Activated naive CD8-positive, alpha-beta T cell treated with anti-CD3 and anti-CD28 coated beads, Interleukin-2, amount 10 ng/mL, durations not matched to agents 7 days and 5 days (primary cell): Measurements from ENCODE around the gene FXYD3. TPM values are rescaled to one million over a fixed set of nuclear protein-coding genes. Genes with fewer than 3 reads are reported as not detected.
A peak's percentile ranks its signal among the peaks of the same experiment; 100 is the strongest.
"Not testable (repeated sequence)": the region's sequence is repeated elsewhere in the genome, so short reads cannot be mapped to it uniquely, and the experiment has no call there.

Source experiments
- ATAC-seq: fragments of 150-1000 bp; cut with Tn5 transposase; one replicate; pipeline ENCODE4 v1.10.0; 2021; ENCODE audit warnings: low read depth, moderate library complexity
- POLR2A ChIA-PET: fragments of 350-600 bp; sonication (Branson Sonifier 250); formaldehyde crosslinking; loops from one replicate; lab custom pipeline; 2021; ENCODE audit warnings: antibody characterized with exemption; lab: Charles Lee
- DNase-seq: peaks from one replicate; pipeline ENCODE4 v3.0.0; 2021
- H3K27ac Mint-ChIP-seq: one replicate; pipeline ENCODE4 v1.8.0; 2022; ENCODE audit warnings: mild to moderate bottlenecking, mixed read lengths
- H3K27me3 Mint-ChIP-seq: one replicate; pipeline ENCODE4 v1.8.0; 2022; ENCODE audit warnings: mild to moderate bottlenecking, moderate library complexity, mixed read lengths
- H3K36me3 Mint-ChIP-seq: one replicate; pipeline ENCODE4 v1.8.0; 2021; ENCODE audit warnings: mild to moderate bottlenecking, mixed read lengths
- H3K4me1 Mint-ChIP-seq: one replicate; pipeline ENCODE4 v1.8.0; 2021; ENCODE audit warnings: mixed read lengths
- H3K4me3 Mint-ChIP-seq: one replicate; pipeline ENCODE4 v1.8.0; 2022; ENCODE audit warnings: mild to moderate bottlenecking, moderate library complexity, mixed read lengths
- H3K9me3 Mint-ChIP-seq: one replicate; pipeline ENCODE4 v1.8.0; 2021; ENCODE audit warnings: mixed read lengths
- total RNA-seq, 2 experiments: library from RNA; stranded (reverse); gene quantifications; one replicate each; pipeline ENCODE4 v1.2.3, GENCODE V29; 2021

FXYD3 gene
- total RNA-seq, 2 experiments from 2014 or later: not detected

GRCh38 chr19:35128398-35129057 lies 12.9 kb downstream of the FXYD3 start:
- ATAC-seq (no peak), DNase-seq (no peak)
- H3K27me3 Mint-ChIP-seq: no peaks in the 10 kb centered on the region
- POLR2A ChIA-PET: no interaction called here
- H3K4me1 Mint-ChIP-seq: peaks cover 12% of the 10 kb centered on the region
- no peaks in the 10 kb centered on the region for H3K36me3 Mint-ChIP-seq
- no peaks in the 10 kb centered on the region for H3K9me3 Mint-ChIP-seq
- no peak overlapping the region for H3K4me3 Mint-ChIP-seq
- H3K27ac Mint-ChIP-seq: no peak overlapping the region

GRCh38 chr19:35129724-35130274 lies 14.2 kb downstream of the FXYD3 start:
- POLR2A ChIA-PET, ATAC-seq, H3K4me3 Mint-ChIP-seq, DNase-seq, H3K4me1 Mint-ChIP-seq, H3K36me3 Mint-ChIP-seq, H3K9me3 Mint-ChIP-seq, H3K27ac Mint-ChIP-seq, H3K27me3 Mint-ChIP-seq: not testable (repeated sequence)

- Mint-ChIP-seq H3K27me3 (no peaks in the 10 kb centered on the region), H3K27ac (no peak overlapping the region), H3K4me1 (peaks cover 4% of the 10 kb centered on the region), H3K36me3 (no peaks in the 10 kb centered on the region), H3K9me3 (no peaks in the 10 kb centered on the region), H3K4me3 (no peak overlapping the region)
- POLR2A ChIA-PET: no interaction called here
- ATAC-seq (no peak), DNase-seq (no peak)
These were observed 15.4 kb downstream of the FXYD3 start for GRCh38 chr19:35130761-35131720.

- Mint-ChIP-seq H3K4me1 (peaks cover 4% of the 10 kb centered on the region), H3K4me3 (no peak overlapping the region), H3K27ac (no peak overlapping the region), H3K36me3 (no peaks in the 10 kb centered on the region), H3K9me3 (no peaks in the 10 kb centered on the region), H3K27me3 (peaks cover 2% of the 10 kb centered on the region)
- POLR2A ChIA-PET: no interaction called here
- no peak for DNase-seq
- no peak for ATAC-seq
These were observed 16.6 kb downstream of the FXYD3 start for GRCh38 chr19:35132254-35132653.

GRCh38 chr19:35133826-35134225 lies 18.2 kb downstream of the FXYD3 start:
- Mint-ChIP-seq H3K27ac (no peak overlapping the region), H3K36me3 (no peaks in the 10 kb centered on the region), H3K4me3 (no peak overlapping the region), H3K27me3 (peaks cover 2% of the 10 kb centered on the region), H3K4me1 (peaks cover 4% of the 10 kb centered on the region), H3K9me3 (no peaks in the 10 kb centered on the region)
- POLR2A ChIA-PET: no interaction called here
- DNase-seq (no peak), ATAC-seq (no peak)

- H3K27me3 Mint-ChIP-seq: peaks cover 2% of the 10 kb centered on the region
- H3K36me3 Mint-ChIP-seq: no peaks in the 10 kb centered on the region
- no peaks in the 10 kb centered on the region for H3K9me3 Mint-ChIP-seq
- POLR2A ChIA-PET: no interaction called here
- ATAC-seq (no peak), DNase-seq (no peak)
- no peak within 1 kb of the TSS for H3K27ac Mint-ChIP-seq
- H3K4me1 Mint-ChIP-seq: peaks cover 4% of the 10 kb centered on the region
- no peak within 1 kb of the TSS for H3K4me3 Mint-ChIP-seq
These were observed 19.1 kb downstream of the FXYD3 start, which contains the start of gene LGI4 for GRCh38 chr19:35134601-35135242. Gene LGI4 (minus strand): TSS chr19:35135059. CDS start chr19:35134680, 379 bp downstream.

GRCh38 chr19:35135389-35135909 lies 19.8 kb downstream of the FXYD3 start:
- DNase-seq: peak; percentile 77
- ATAC-seq: peak; percentile 80
- H3K36me3 Mint-ChIP-seq: no peaks in the 10 kb centered on the region
- no peak overlapping the region for H3K4me3 Mint-ChIP-seq
- H3K9me3 Mint-ChIP-seq: no peaks in the 10 kb centered on the region
- peaks cover 4% of the 10 kb centered on the region for H3K4me1 Mint-ChIP-seq
- peaks cover 2% of the 10 kb centered on the region for H3K27me3 Mint-ChIP-seq
- POLR2A ChIA-PET: no interaction called here
- H3K27ac Mint-ChIP-seq: no peak overlapping the region

GRCh38 chr19:35136231-35136630 lies 20.6 kb downstream of the FXYD3 start:
- Mint-ChIP-seq H3K36me3 (no peaks in the 10 kb centered on the region), H3K4me3 (no peak overlapping the region)
- no peak for ATAC-seq

GRCh38 chr19:35136977-35137702 lies 21.5 kb downstream of the FXYD3 start:
- peaks cover 5% of the 10 kb centered on the region for H3K27me3 Mint-ChIP-seq
- ATAC-seq: no peak
- H3K4me3 Mint-ChIP-seq: no peak overlapping the region
- no peak overlapping the region for H3K27ac Mint-ChIP-seq
- H3K4me1 Mint-ChIP-seq: peaks cover 16% of the 10 kb centered on the region
- H3K9me3 Mint-ChIP-seq: no peaks in the 10 kb centered on the region
- DNase-seq: no peak
- no peaks in the 10 kb centered on the region for H3K36me3 Mint-ChIP-seq
- POLR2A ChIA-PET: no interaction called here

More at GRCh38 chr19:35136231-35136630, 20.6 kb downstream of the FXYD3 start:
- Mint-ChIP-seq H3K9me3 (no peaks in the 10 kb centered on the region), H3K27me3 (peaks cover 4% of the 10 kb centered on the region), H3K4me1 (peaks cover 9% of the 10 kb centered on the region), H3K27ac (no peak overlapping the region)
- POLR2A ChIA-PET: no interaction called here
- no peak for DNase-seq

- Mint-ChIP-seq H3K27ac (no peak within 1 kb of the TSS), H3K9me3 (no peaks in the 10 kb centered on the region), H3K27me3 (peaks cover 7% of the 10 kb centered on the region), H3K4me3 (no peak within 1 kb of the TSS), H3K4me1 (peaks cover 18% of the 10 kb centered on the region), H3K36me3 (no peaks in the 10 kb centered on the region)
- POLR2A ChIA-PET: no interaction called here
- no peak for ATAC-seq
- no peak for DNase-seq
These were observed 22.8 kb downstream of the FXYD3 start, which contains the start of gene FXYD1 for GRCh38 chr19:35138305-35138892. Gene FXYD1 (plus strand): TSS chr19:35138824. CDS start chr19:35140080, 1,256 bp downstream.

GRCh38 chr19:35140207-35140961 lies 24.8 kb downstream of the FXYD3 start:
- DNase-seq: no peak
- Mint-ChIP-seq H3K4me1 (peaks cover 22% of the 10 kb centered on the region), H3K4me3 (peak overlapping the region; percentile 64), H3K27me3 (peaks cover 12% of the 10 kb centered on the region), H3K27ac (no peak overlapping the region), H3K36me3 (no peaks in the 10 kb centered on the region), H3K9me3 (no peaks in the 10 kb centered on the region)
- POLR2A ChIA-PET: interaction anchor here (0.9 to 1.9 kb wide), 3 partner anchors 14 to 128 kb away, joined by 3 to 16 read pairs (median 4); partner anchors contain the start of gene FXYD5
- no peak for ATAC-seq
